GM12878 (cell line): ENCODE results near the gene HS3ST1. TPM values are rescaled to one million over a fixed set of nuclear protein-coding genes. Genes with fewer than 3 reads are reported as not detected.
A peak's percentile ranks its signal among the peaks of the same experiment; 100 is the strongest.

Experiments used
- ATAC-seq: fragments of 200-7000 bp; cut with Tn5 transposase; 3 replicates; pipeline ENCODE4 v1.9.1; 2020; ENCODE audit warnings: mild to moderate bottlenecking, moderate library complexity
- BruUV-seq: library from RNA; stranded (reverse); fragments of 400-500 nt; replicated peaks from 2 replicates; lab custom pipeline; 2021; lab: Mats Ljungman, UMichigan
- CTCF ChIA-PET: fragments of 300-600 bp; sonication (Branson Sonifier 250); formaldehyde crosslinking; extraction: SDS; loops from one replicate; lab custom pipeline; 2021; ENCODE audit warnings: inconsistent platforms; lab: Yijun Ruan, JAX
- POLR2A ChIA-PET: fragments of 350-600 bp; formaldehyde crosslinking; extraction: SDS; loops from one replicate; lab custom pipeline; 2021; ENCODE audit warnings: inconsistent platforms; lab: Charles Lee
- RAD21 ChIA-PET: fragments of 300-600 bp; sonication (Branson Sonifier 250); formaldehyde crosslinking; loops from one replicate; lab custom pipeline; 2023; ENCODE audit warnings: antibody characterized with exemption; ENCODE audit not compliant: unreplicated experiment; lab: Charles Lee
- SMC1A ChIA-PET: fragments of 300-600 bp; sonication (Branson Sonifier 250); formaldehyde crosslinking; loops from one replicate; lab custom pipeline; 2023; ENCODE audit not compliant: unreplicated experiment, uncharacterized antibody; lab: Charles Lee
- DNase-seq: peaks from one replicate; pipeline ENCODE4 v3.0.0-alpha.2; 2011; ENCODE audit warnings: low read depth, low spot score
- FAIRE-seq: peaks from 3 replicates; lab custom pipeline; 2011; peaks lifted over from hg19 to GRCh38; lab: Jason Lieb, UNC
- H2AFZ ChIP-seq: 2 replicates; pipeline ENCODE4 v1.6.0; 2011; ENCODE audit warnings: low read depth, low read length, control low read depth; ENCODE audit not compliant: control insufficient read depth
- H3K27ac ChIP-seq: 2 replicates; pipeline ENCODE4 v1.5.1; 2011; ENCODE audit warnings: control low read depth; ENCODE audit not compliant: control insufficient read depth, insufficient read depth
- H3K27me3 ChIP-seq, 2 experiments: replicated peaks in 1 of 2; 2 replicates each; pipeline versions ENCODE4 v1.6.0 to v1.6.1; 2011; ENCODE audit warnings: low read length in 1 of 2; ENCODE audit not compliant: control insufficient read depth in 2 of 2, insufficient read depth in 2 of 2
- H3K36me3 ChIP-seq, 2 experiments: 2 replicates each; pipeline ENCODE4 v1.5.1; 2011; ENCODE audit warnings: low read length in 1 of 2; ENCODE audit not compliant: control insufficient read depth in 2 of 2, insufficient read depth in 2 of 2
- H3K4me1 ChIP-seq: 2 replicates; pipeline ENCODE4 v1.6.1; 2011; ENCODE audit warnings: mild to moderate bottlenecking, low read length, moderate library complexity, mixed read lengths; ENCODE audit not compliant: control insufficient read depth, insufficient read depth
- H3K4me2 ChIP-seq: 2 replicates; pipeline ENCODE4 v1.6.0; 2011; ENCODE audit warnings: control low read depth; ENCODE audit not compliant: control insufficient read depth, insufficient read depth
- H3K4me3 ChIP-seq: fragments of 200-600 bp; sonication (generic); 2 replicates; pipeline ENCODE4 v1.5.1; 2016
- H3K79me2 ChIP-seq: 2 replicates; pipeline ENCODE4 v1.6.0; 2011; ENCODE audit warnings: low read length; ENCODE audit not compliant: control insufficient read depth, insufficient read depth
- H3K9ac ChIP-seq: 2 replicates; pipeline ENCODE4 v1.8.0; 2011; ENCODE audit warnings: low read length, control low read depth, mixed read lengths; ENCODE audit not compliant: control insufficient read depth, insufficient read depth
- H3K9me3 ChIP-seq: replicated peaks from 3 replicates; pipeline ENCODE4 v1.5.1; 2011; ENCODE audit warnings: mild to moderate bottlenecking, low read length; ENCODE audit not compliant: control insufficient read depth, insufficient read depth
- H4K20me1 ChIP-seq: 2 replicates; pipeline ENCODE4 v1.6.0; 2011; ENCODE audit not compliant: control insufficient read depth, insufficient read depth
- BMI1 ChIP-seq: fragments of 450-650 bp; IDR thresholded peaks from 2 replicates; pipeline ENCODE4 v1.6.1; 2016; ENCODE audit warnings: mild to moderate bottlenecking, moderate library complexity, borderline replicate concordance
- CBX3 ChIP-seq: fragments of 200-600 bp; sonication (generic); IDR thresholded peaks from 2 replicates; pipeline ENCODE4 v1.6.1; 2016; ENCODE audit warnings: low read depth, borderline replicate concordance
- CREB1 ChIP-seq: IDR thresholded peaks from 2 replicates; pipeline ENCODE4 v1.6.1; 2012; ENCODE audit warnings: low read depth, mild to moderate bottlenecking, inconsistent platforms
- RAD21 ChIP-seq: IDR thresholded peaks from 2 replicates; pipeline ENCODE4 v1.6.1; 2011; ENCODE audit warnings: mild to moderate bottlenecking, low read depth, low read length, moderate library complexity; ENCODE audit not compliant: insufficient read depth
- SMC3 ChIP-seq: IDR thresholded peaks from 2 replicates; pipeline ENCODE4 v1.6.1; 2011; ENCODE audit warnings: low read length, improper control_type of control experiment, borderline replicate concordance
- SUZ12 ChIP-seq: fragments of 200-600 bp; sonication (generic); IDR thresholded peaks from one replicate; pipeline ENCODE4 v1.6.1; 2018; ENCODE audit warnings: antibody characterized with exemption, mild to moderate bottlenecking; ENCODE audit not compliant: unreplicated experiment
- in situ Hi-C: fragments of 300-500 bp; cut with MboI; formaldehyde crosslinking; loops from 9 replicates; pipeline ENCODE4 v1.14.3; 2018; ENCODE audit warnings: mixed read lengths
- intact Hi-C: fragments of 100-400 bp; cut with micrococcal nuclease; formaldehyde crosslinking; loops from one replicate; pipeline ENCODE4 v1.14.2; 2022; ENCODE audit not compliant: unreplicated experiment
- polyA plus RNA-seq, 11 experiments: library from polyadenylated mRNA; depleted of rRNA in 4 of 11; unstranded in 6 of 11; stranded (reverse) in 5 of 11; fragments of >200 nt; fragmentation: Nextera tagmentation in 4 of 11; fragmentation: Illumina TruSeq in 1 of 11; extraction: Ambion mirVana in 4 of 11; extraction: Trizol in 1 of 11; gene quantifications; 1 replicate in 1 of 11; 2 replicates in 10 of 11; pipeline versions ENCODE4 v1.2.1 to v1.2.3, GENCODE V29; 2011 to 2016; ENCODE audit warnings: inconsistent platforms in 2 of 11, missing spikeins in 2 of 11, low read depth in 1 of 11
- total RNA-seq, 4 experiments: library from RNA; depleted of rRNA in 3 of 4; stranded (reverse); fragments of >200 nt in 3 of 4; fragmentation: Illumina TruSeq in 1 of 4; extraction: Trizol in 1 of 4; gene quantifications; 2 replicates each; pipeline versions ENCODE4 v1.2.1 to v1.2.3, GENCODE V29; 2013 to 2021
- TF ChIP-seq, protein P1 (sequence below): IDR thresholded peaks from 2 replicates; pipeline ENCODE4 v1.6.1; 2011; ENCODE audit warnings: low read depth, mild to moderate bottlenecking, low read length, moderate library complexity, borderline replicate concordance; ENCODE audit errors: extremely low read depth
- TF ChIP-seq, protein P2 (sequence below): fragments of 450-650 bp; IDR thresholded peaks from 2 replicates; pipeline ENCODE4 v1.6.1; 2014; ENCODE audit warnings: mild to moderate bottlenecking
- TF ChIP-seq, protein P3 (sequence below): fragments of 450-650 bp; IDR thresholded peaks from 2 replicates; pipeline ENCODE4 v1.6.1; 2016; ENCODE audit warnings: mild to moderate bottlenecking
- TF ChIP-seq, protein P4 (sequence below), 3 experiments: IDR thresholded peaks in 2 of 3; conservative IDR thresholded peaks in 1 of 3; 2 replicates each; pipeline ENCODE4 v1.5.1; 2011; ENCODE audit warnings: low read depth in 3 of 3, low read length in 3 of 3, mild to moderate bottlenecking in 3 of 3, control low read depth in 2 of 3, moderate library complexity in 2 of 3, inconsistent platforms in 1 of 3, mixed read lengths in 1 of 3; ENCODE audit not compliant: control insufficient read depth in 2 of 3, insufficient read depth in 1 of 3; ENCODE audit errors: extremely low read depth in 1 of 3

The HS3ST1 gene
- total and polyA plus RNA-seq, 10 of the 15 experiments (the other 5 are each of a cell fraction or from before 2014, with no cell fraction given), result 0.03 to 0.65 (median 0.13) TPM

DNA sequence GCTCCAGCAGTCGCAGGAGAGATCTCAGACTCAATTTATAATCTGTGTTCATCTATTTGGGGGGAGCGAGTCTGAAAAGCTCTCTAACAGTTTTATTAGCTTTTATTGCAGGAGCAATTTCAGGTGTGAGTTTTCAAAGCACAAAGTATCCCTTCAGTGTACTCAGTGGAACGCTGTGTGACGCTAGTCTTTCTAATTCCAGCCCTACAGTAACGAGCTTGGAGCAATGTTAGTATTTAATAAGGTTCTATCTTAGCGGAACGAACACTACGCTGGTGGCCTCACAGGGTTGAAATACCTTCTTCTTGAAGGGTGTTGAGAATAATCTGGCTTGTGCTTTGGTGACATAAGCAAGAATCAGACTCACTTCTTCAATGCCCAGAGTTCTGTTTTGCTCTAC, 8.4 kb downstream of the HS3ST1 start (continued):
- TF ChIP-seq, protein P1, sequence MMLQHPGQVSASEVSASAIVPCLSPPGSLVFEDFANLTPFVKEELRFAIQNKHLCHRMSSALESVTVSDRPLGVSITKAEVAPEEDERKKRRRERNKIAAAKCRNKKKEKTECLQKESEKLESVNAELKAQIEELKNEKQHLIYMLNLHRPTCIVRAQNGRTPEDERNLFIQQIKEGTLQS, result no peak
- TF ChIP-seq SUZ12 (no peak), BMI1 (no peak)
- TF ChIP-seq, protein P2, sequence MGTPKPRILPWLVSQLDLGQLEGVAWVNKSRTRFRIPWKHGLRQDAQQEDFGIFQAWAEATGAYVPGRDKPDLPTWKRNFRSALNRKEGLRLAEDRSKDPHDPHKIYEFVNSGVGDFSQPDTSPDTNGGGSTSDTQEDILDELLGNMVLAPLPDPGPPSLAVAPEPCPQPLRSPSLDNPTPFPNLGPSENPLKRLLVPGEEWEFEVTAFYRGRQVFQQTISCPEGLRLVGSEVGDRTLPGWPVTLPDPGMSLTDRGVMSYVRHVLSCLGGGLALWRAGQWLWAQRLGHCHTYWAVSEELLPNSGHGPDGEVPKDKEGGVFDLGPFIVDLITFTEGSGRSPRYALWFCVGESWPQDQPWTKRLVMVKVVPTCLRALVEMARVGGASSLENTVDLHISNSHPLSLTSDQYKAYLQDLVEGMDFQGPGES, result no peak

DNA sequence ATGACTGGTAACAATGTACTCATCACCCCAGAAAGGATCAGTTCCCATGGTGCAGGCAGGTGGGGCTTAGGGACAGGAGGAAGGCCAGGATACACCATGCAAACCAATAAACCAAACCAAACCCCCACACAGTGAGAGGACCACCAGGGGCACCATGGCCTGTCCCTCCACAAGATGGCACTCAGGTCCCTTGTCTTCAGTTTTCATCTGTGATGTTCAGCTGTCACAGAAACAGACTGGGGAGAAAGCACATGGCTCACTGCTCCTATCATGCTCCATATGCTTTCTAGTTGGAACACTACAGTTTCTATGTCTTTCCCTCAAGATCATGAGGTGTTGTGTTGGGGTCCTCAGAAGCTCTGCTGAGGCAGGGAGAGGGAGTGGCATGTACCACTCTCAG, 10.1 kb downstream of the HS3ST1 start:
- ATAC-seq (no peak), DNase-seq (no peak), FAIRE-seq (no peak)
- H3K27ac ChIP-seq, result no peak overlapping the region
- ChIA-PET SMC1A (no interaction called here), RAD21 (interaction anchor here (0.6 kb wide), 1 partner anchor 120 kb away, joined by 3 read pairs; no protein-coding TSS in a partner anchor), CTCF (no interaction called here), POLR2A (no interaction called here)
- no TSS peak for BruUV-seq
- no peak overlapping the region for H3K9ac ChIP-seq
- H3K9me3 ChIP-seq, result no peaks in the 10 kb centered on the region
- peak; percentile 51 for TF ChIP-seq RAD21
- TF ChIP-seq, protein P3, sequence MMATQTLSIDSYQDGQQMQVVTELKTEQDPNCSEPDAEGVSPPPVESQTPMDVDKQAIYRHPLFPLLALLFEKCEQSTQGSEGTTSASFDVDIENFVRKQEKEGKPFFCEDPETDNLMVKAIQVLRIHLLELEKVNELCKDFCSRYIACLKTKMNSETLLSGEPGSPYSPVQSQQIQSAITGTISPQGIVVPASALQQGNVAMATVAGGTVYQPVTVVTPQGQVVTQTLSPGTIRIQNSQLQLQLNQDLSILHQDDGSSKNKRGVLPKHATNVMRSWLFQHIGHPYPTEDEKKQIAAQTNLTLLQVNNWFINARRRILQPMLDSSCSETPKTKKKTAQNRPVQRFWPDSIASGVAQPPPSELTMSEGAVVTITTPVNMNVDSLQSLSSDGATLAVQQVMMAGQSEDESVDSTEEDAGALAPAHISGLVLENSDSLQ, result no peak
- no peak for TF ChIP-seq CREB1
- TF ChIP-seq CBX3, result no peak
- TF ChIP-seq, protein P4, sequence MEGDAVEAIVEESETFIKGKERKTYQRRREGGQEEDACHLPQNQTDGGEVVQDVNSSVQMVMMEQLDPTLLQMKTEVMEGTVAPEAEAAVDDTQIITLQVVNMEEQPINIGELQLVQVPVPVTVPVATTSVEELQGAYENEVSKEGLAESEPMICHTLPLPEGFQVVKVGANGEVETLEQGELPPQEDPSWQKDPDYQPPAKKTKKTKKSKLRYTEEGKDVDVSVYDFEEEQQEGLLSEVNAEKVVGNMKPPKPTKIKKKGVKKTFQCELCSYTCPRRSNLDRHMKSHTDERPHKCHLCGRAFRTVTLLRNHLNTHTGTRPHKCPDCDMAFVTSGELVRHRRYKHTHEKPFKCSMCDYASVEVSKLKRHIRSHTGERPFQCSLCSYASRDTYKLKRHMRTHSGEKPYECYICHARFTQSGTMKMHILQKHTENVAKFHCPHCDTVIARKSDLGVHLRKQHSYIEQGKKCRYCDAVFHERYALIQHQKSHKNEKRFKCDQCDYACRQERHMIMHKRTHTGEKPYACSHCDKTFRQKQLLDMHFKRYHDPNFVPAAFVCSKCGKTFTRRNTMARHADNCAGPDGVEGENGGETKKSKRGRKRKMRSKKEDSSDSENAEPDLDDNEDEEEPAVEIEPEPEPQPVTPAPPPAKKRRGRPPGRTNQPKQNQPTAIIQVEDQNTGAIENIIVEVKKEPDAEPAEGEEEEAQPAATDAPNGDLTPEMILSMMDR (IDR thresholded peaks at IDR 0.05 in 2 of 3, conservative IDR thresholded peaks at IDR 0.05 in 1 of 3; ENCODE audit: control insufficient read depth in 2 of 3, extremely low read depth in 1 of 3, insufficient read depth in 1 of 3, low read depth in 3 of 3, low read length in 3 of 3), result peak in 1 of 3 experiments; percentile 15; a peak in 1 of 6 replicates
- TF ChIP-seq SMC3, result peak; percentile 6; the same call in 1 of the 2 replicates
- no peaks in the 10 kb centered on the region for H4K20me1 ChIP-seq
- in situ Hi-C loops, result no loop called here
- H2AFZ ChIP-seq, result no peak overlapping the region
- no peak overlapping the region for H3K4me3 ChIP-seq
- peaks cover 22% of the 10 kb centered on the region for H3K4me1 ChIP-seq
- no peak overlapping the region for H3K4me2 ChIP-seq
- no peaks in the 10 kb centered on the region for H3K36me3 ChIP-seq
- intact Hi-C loops, result no loop called here
- H3K27me3 ChIP-seq, result no peaks in the 10 kb centered on the region; a peak in 1 of 4 replicates
- H3K79me2 ChIP-seq, result no peaks in the 10 kb centered on the region
